Stimulated activated CD8-positive, alpha-beta memory T cell treated with anti-CD3 and anti-CD28 coated beads, Interleukin-2, amount 100 ng/mL, for 1 hour (primary cell): ENCODE data around the gene SPSB1.

ENCODE experiments used
- DNase-seq, 2 donors: peaks; one replicate each; pipeline ENCODE4 v3.0.0-alpha.2; 2020; ENCODE audit warnings: low read depth in 2 of 2

SPSB1 gene

GRCh38 chr1:9292361-9293240 is at the start of gene SPSB1:
SPSB1 (plus strand) TSS chr1:9292894; CDS start chr1:9355892, 62,998 bp downstream.
- peak; percentile 16 to 48 for DNase-seq

DNA sequence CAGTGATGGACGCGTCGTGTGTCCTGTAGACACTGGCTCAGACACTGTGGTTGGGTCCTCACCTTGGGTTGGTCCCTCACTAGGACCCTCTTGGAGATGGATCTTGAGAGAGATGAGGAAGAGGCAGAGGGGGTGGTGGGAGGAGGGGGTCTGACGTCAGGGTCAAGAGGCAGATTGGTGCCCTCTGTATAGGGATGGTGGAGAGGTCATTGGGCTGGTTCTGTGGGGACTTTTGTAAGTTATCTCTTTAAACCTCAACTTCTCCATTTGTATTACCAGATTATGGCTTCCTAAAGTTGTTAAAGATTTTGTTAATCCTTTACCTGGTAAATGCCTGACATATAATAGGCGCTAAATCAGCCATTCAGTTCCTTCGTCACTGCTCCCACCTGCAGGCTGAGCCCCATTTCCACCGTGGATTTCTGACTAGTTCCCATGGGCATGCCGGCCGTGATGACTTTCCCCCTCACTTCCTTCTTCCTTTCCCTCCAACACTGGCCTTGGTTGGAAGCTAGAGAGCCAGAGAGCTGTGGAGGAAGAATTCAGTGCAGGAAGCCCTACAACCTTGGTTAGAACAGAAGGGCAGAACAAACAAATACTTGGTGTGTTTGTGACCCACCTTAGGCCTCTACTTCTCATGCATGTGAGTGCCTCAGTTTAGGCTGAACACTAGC is 49.5 kb upstream of the SPSB1 start:
- no peak for DNase-seq

DNA sequence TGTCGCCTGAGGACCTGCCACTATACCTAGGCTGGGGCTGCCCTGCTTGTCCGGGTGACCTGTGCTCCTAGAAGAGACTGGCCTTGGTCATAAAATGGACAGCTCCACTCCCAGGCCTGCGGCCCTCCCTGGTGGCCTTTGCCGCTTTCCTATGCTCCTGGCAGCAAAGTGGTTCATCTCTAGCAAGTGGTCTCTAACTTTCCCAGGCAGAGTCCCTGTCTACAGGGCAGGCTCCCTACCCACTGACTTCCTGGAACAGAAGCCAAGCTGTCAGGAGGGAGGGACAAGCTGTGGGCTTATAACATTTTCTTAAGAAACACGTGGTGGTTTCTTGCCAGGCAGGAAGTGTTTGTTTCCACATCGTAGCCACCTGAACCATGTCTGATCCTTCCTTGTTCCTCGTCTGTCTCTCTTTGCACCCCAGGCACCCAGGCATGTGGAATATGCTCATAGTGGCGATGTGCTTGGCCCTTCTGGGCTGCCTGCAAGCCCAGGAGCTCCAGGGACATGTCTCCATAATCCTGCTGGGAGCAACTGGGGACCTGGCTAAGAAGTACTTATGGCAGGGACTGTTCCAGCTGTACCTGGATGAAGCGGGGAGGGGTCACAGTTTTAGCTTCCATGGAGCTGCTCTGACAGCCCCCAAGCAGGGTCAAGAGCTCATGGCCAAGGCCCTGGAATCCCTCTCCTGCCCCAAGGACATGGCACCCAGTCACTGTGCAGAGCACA is 48.0 kb upstream of the SPSB1 start:
- DNase-seq, result no peak

GRCh38 chr1:9245230-9245619 is 47.5 kb upstream of the SPSB1 start:
- no peak for DNase-seq

GRCh38 chr1:9245661-9246060 is 47.0 kb upstream of the SPSB1 start:
- no peak for DNase-seq

GRCh38 chr1:9246215-9246614 is 46.5 kb upstream of the SPSB1 start:
- no peak for DNase-seq

DNA sequence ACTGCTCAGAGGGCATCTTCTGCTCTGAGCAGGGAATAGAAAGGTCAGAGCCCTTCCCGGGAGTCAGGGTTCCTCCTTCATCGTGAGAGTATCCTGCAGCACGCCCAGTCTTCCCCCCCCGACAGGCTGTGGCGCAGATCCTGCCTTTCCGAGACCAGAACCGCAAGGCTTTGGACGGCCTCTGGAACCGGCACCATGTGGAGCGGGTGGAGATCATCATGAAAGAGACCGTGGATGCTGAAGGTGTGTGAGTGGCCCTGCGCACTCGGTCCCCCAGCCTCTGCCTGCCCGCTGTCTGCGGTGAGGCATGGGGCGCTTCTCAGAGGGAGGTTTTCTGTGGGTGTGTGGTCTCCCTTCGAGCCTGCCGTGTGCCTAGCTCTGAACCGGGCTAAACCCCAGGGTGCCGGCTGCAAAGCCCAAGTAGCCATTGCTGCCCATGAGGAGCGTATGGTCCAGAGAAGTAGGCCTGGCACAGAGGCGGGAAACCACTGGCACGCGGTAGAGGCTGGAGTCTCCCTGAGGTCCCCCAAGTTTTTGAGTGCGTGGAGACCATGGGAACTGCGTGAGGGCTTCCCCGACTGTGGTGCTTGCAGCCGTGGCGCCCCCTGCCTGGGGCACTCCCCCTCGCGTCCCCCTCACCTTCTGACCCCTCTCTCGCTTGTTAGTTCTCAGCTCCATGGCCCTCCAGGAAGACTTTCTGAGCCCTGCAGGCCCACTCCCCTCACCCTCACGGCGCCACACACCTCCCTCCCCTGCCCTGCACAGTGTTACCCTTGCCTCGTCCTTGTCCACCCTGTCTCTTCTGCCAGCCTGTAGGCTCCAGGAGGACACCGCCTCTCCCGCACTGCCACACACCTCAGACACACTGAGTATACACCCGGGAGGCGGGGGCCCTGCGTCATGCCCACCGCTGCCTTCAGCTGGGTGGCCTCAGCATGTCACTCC is 45.6 kb upstream of the SPSB1 start:
- no peak for DNase-seq

GRCh38 chr1:9247894-9248293 is 44.8 kb upstream of the SPSB1 start:
- no peak for DNase-seq

GRCh38 chr1:9248341-9249262 is 44.1 kb upstream of the SPSB1 start:
- no peak for DNase-seq

- DNase-seq, result no peak
Measured at GRCh38 chr1:9249263-9249533, 43.5 kb upstream of the SPSB1 start.

DNA sequence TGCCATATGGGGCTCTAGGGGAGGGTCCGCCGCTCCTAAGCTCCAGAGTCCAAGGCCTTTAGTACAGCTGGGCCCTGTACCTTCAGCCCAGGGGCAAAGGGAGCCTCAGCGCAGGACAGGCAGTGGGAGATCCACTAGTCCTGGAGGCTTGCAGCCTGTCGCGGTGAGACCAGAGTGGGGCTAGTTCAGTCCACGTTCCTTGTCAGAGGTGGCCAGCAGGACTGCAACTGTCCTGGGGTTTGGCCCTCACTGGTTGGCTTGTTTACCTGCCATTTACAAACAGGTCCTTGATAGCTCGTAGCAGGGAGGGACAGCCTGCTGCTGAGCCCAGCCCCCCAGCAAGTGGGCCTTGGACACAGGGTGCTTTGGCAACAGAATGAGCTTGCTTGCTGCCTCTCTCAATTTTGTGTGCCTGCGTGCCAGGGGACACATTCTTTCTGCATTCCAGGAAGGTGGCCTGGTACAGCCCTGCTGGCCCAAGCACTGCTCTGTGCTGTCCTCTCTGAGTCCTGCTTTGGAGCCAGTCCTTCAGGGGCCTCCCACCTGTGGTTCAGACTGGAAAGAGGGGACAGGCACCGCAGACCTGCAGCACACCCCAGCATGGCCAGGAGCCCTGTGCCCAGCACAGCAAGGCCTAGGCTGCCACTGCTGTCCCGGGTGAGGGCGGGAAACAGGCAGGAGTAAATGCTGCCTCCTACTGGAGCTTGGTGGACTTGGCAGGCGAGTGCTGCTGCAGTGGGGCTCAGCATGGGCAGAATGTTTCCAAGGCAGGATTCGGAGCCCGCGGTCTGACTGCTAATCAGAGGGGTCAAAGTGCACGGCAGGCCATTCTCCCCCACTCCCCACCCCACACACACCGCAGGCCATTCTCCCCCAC is 42.9 kb upstream of the SPSB1 start:
- no peak for DNase-seq

GRCh38 chr1:9250411-9251381 is 42.0 kb upstream of the SPSB1 start:
- no peak for DNase-seq

- DNase-seq, result no peak
Measured at GRCh38 chr1:9251501-9251900, 41.2 kb upstream of the SPSB1 start.

- no peak for DNase-seq
Measured at GRCh38 chr1:9253004-9253403, 39.7 kb upstream of the SPSB1 start.

GRCh38 chr1:9253453-9254105 is 39.1 kb upstream of the SPSB1 start:
- no peak for DNase-seq

DNA sequence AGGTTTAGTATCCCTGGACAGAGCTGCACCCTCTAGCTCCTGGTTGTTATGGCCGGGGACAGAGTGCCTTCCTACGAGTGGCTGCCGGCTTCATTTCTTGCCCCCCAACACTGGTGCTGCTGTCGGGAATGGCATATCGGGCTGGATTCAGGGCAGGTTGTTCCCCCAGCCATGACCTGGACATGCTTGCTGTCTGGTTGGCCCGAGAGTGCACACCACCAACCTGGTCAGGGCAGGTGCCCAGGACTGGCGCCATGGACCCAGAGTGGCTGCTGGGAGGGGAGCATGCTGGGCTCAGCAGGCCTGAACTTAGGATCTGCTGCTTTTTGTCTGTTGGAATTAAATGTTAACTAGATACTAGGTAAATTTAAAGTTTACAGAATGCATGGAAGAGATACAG is 36.4 kb upstream of the SPSB1 start:
- DNase-seq, result no peak

- DNase-seq, result no peak
Measured at GRCh38 chr1:9257851-9258250, 34.8 kb upstream of the SPSB1 start.

- DNase-seq, result no peak
Measured at GRCh38 chr1:9258629-9259028, 34.1 kb upstream of the SPSB1 start.
